ENCODE data around the gene SLIT3. TPM values are rescaled to one million over a fixed set of nuclear protein-coding genes. Genes with fewer than 3 reads are reported as not detected.

Gene SLIT3
- total and polyA plus RNA-seq, 2 experiments from 2014 or later: 0.59 to 0.71 TPM

- peaks cover 3% of the 10 kb centered on the region; the same call in 1 of the 3 replicates for H3K9me3 Mint-ChIP-seq
Observed at GRCh38 chr5:168727547-168727946, 573.4 kb downstream of the SLIT3 start.

GRCh38 chr5:168726342-168726741 is 574.6 kb downstream of the SLIT3 start:
- Histone ChIP-seq H3K9me2 (ENCODE audit: insufficient read depth) (0 out of 2 replicates have a peak, but pooled peaks cover 8% of the 10 kb centered on the region), H3K27ac (ENCODE audit: low read depth) (no peak overlapping the region), H3K36me3 (ENCODE audit: insufficient read depth) (no peaks in the 10 kb centered on the region), H3K79me2 (replicated peaks; ENCODE audit: insufficient read depth) (no peaks in the 10 kb centered on the region), H3K4me1 (ENCODE audit: insufficient read depth) (no peaks in the 10 kb centered on the region; the same call in 1 of the 2 replicates), H3K27me3 (ENCODE audit: insufficient read depth) (no peaks in the 10 kb centered on the region), H4K20me1 (replicated peaks; ENCODE audit: insufficient read depth) (no peaks in the 10 kb centered on the region; the same call in 1 of the 2 replicates), H3K4me2 (no peak overlapping the region), H3F3A (replicated peaks; ENCODE audit: low read depth) (no peaks in the 10 kb centered on the region), H3K4me3 (no peak overlapping the region), H2AFZ (no peak overlapping the region)
- Mint-ChIP-seq H3K36me3 (ENCODE audit: low read depth) (no peaks in the 10 kb centered on the region), H3K27ac (no peak overlapping the region), H3K27me3 (ENCODE audit: insufficient read depth, low read depth, poor library complexity) (peaks cover 5% of the 10 kb centered on the region), H3K4me3 (no peak overlapping the region), H3K4me1 (peaks cover 22% of the 10 kb centered on the region), H3K9me3 (peaks cover 3% of the 10 kb centered on the region; the same call in 1 of the 3 replicates)
- DNase-seq (ENCODE audit: low spot score): no peak
- no peak for ATAC-seq
- TF ChIP-seq ETS1 (IDR thresholded peaks at IDR 0.05) (no peak), NANOG (IDR thresholded peaks at IDR 0.05; ENCODE audit: borderline replicate concordance) (no peak), JUNB (IDR thresholded peaks at IDR 0.05; ENCODE audit: unreplicated experiment) (no peak), CREB1 (CRISPR knock-in tag; IDR thresholded peaks at IDR 0.05; ENCODE audit: low read depth) (no peak), ZNF331 (CRISPR knock-in tag; IDR thresholded peaks at IDR 0.05; ENCODE audit: low read depth) (no peak), EZH2phosphoT487 (IDR thresholded peaks at IDR 0.05; ENCODE audit: unreplicated experiment) (no peak), POLR2AphosphoS5 (IDR thresholded peaks at IDR 0.05; ENCODE audit: low read depth) (no peak)
- TF ChIP-seq, protein P1, sequence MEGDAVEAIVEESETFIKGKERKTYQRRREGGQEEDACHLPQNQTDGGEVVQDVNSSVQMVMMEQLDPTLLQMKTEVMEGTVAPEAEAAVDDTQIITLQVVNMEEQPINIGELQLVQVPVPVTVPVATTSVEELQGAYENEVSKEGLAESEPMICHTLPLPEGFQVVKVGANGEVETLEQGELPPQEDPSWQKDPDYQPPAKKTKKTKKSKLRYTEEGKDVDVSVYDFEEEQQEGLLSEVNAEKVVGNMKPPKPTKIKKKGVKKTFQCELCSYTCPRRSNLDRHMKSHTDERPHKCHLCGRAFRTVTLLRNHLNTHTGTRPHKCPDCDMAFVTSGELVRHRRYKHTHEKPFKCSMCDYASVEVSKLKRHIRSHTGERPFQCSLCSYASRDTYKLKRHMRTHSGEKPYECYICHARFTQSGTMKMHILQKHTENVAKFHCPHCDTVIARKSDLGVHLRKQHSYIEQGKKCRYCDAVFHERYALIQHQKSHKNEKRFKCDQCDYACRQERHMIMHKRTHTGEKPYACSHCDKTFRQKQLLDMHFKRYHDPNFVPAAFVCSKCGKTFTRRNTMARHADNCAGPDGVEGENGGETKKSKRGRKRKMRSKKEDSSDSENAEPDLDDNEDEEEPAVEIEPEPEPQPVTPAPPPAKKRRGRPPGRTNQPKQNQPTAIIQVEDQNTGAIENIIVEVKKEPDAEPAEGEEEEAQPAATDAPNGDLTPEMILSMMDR (conservative IDR thresholded peaks at IDR 0.05; ENCODE audit: low read depth in 2 of 2): no peak
- TF ChIP-seq, protein P2, sequence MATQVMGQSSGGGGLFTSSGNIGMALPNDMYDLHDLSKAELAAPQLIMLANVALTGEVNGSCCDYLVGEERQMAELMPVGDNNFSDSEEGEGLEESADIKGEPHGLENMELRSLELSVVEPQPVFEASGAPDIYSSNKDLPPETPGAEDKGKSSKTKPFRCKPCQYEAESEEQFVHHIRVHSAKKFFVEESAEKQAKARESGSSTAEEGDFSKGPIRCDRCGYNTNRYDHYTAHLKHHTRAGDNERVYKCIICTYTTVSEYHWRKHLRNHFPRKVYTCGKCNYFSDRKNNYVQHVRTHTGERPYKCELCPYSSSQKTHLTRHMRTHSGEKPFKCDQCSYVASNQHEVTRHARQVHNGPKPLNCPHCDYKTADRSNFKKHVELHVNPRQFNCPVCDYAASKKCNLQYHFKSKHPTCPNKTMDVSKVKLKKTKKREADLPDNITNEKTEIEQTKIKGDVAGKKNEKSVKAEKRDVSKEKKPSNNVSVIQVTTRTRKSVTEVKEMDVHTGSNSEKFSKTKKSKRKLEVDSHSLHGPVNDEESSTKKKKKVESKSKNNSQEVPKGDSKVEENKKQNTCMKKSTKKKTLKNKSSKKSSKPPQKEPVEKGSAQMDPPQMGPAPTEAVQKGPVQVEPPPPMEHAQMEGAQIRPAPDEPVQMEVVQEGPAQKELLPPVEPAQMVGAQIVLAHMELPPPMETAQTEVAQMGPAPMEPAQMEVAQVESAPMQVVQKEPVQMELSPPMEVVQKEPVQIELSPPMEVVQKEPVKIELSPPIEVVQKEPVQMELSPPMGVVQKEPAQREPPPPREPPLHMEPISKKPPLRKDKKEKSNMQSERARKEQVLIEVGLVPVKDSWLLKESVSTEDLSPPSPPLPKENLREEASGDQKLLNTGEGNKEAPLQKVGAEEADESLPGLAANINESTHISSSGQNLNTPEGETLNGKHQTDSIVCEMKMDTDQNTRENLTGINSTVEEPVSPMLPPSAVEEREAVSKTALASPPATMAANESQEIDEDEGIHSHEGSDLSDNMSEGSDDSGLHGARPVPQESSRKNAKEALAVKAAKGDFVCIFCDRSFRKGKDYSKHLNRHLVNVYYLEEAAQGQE (IDR thresholded peaks at IDR 0.05; ENCODE audit: unreplicated experiment): no peak

More at GRCh38 chr5:168727547-168727946, 573.4 kb downstream of the SLIT3 start:
- no peak overlapping the region for H3K4me3 ChIP-seq
- no peaks in the 10 kb centered on the region for H3K4me1 ChIP-seq (ENCODE audit: insufficient read depth)
- Mint-ChIP-seq H3K36me3 (ENCODE audit: low read depth) (no peaks in the 10 kb centered on the region), H3K4me1 (peaks cover 18% of the 10 kb centered on the region), H3K27me3 (ENCODE audit: insufficient read depth, low read depth, poor library complexity) (peaks cover 3% of the 10 kb centered on the region), H3K4me3 (no peak overlapping the region), H3K27ac (no peak overlapping the region)
- no peak overlapping the region for H3K4me2 ChIP-seq
- no peaks in the 10 kb centered on the region for H3K27me3 ChIP-seq (ENCODE audit: insufficient read depth)
- H3K79me2 ChIP-seq (replicated peaks; ENCODE audit: insufficient read depth): no peaks in the 10 kb centered on the region
- H3K27ac ChIP-seq (ENCODE audit: low read depth): no peak overlapping the region
- no peaks in the 10 kb centered on the region for H3F3A ChIP-seq (replicated peaks; ENCODE audit: low read depth)
- TF ChIP-seq, protein P1 (conservative IDR thresholded peaks at IDR 0.05; ENCODE audit: low read depth in 2 of 2): no peak
- no peak for TF ChIP-seq CREB1 (CRISPR knock-in tag; IDR thresholded peaks at IDR 0.05; ENCODE audit: low read depth)
- TF ChIP-seq EZH2phosphoT487 (IDR thresholded peaks at IDR 0.05; ENCODE audit: unreplicated experiment): no peak
- no peak for TF ChIP-seq EZH2 (IDR thresholded peaks at IDR 0.05; ENCODE audit: low read depth, unreplicated experiment)
- TF ChIP-seq JUNB (IDR thresholded peaks at IDR 0.05; ENCODE audit: unreplicated experiment): no peak
- H3K9me2 ChIP-seq (ENCODE audit: insufficient read depth): 0 out of 2 replicates have a peak, but pooled peaks cover 8% of the 10 kb centered on the region
- H4K20me1 ChIP-seq (replicated peaks; ENCODE audit: insufficient read depth): no peaks in the 10 kb centered on the region
- H3K36me3 ChIP-seq (ENCODE audit: insufficient read depth): no peaks in the 10 kb centered on the region
- DNase-seq (ENCODE audit: low spot score) (no peak), ATAC-seq (peak; percentile 79)
- H2AFZ ChIP-seq: no peak overlapping the region

All from GM23338 (cell line).